Effector memory CD8-positive, alpha-beta T cell (primary cell): Measurements from ENCODE around the gene GNLY.

Source experiments
- ATAC-seq: fragments of 150-1000 bp; cut with Tn5 transposase; replicated peaks from 2 replicates; pipeline ENCODE4 v1.10.0; 2021; ENCODE audit warnings: mild to moderate bottlenecking, moderate library complexity
- DNase-seq, 3 experiments: peaks; one replicate each; pipeline ENCODE4 v3.0.0; 2021
- H3K27ac Mint-ChIP-seq, 2 donors: one replicate each; pipeline ENCODE4 v1.8.0; 2022; ENCODE audit warnings: mild to moderate bottlenecking in 2 of 2, mixed read lengths in 2 of 2, moderate library complexity in 2 of 2
- H3K27me3 Mint-ChIP-seq, 2 donors: one replicate each; pipeline ENCODE4 v1.8.0; 2022; ENCODE audit warnings: mixed read lengths in 2 of 2
- H3K36me3 Mint-ChIP-seq: one replicate; pipeline ENCODE4 v1.8.0; 2022; ENCODE audit warnings: mild to moderate bottlenecking, moderate library complexity, mixed read lengths; ENCODE audit not compliant: insufficient read depth
- H3K4me1 Mint-ChIP-seq, 2 donors: one replicate each; pipeline ENCODE4 v1.8.0; 2022; ENCODE audit warnings: low read depth in 2 of 2, mixed read lengths in 2 of 2
- H3K4me3 Mint-ChIP-seq, 2 donors: one replicate each; pipeline ENCODE4 v1.8.0; 2022; ENCODE audit warnings: mild to moderate bottlenecking in 2 of 2, mixed read lengths in 2 of 2, moderate library complexity in 2 of 2
- H3K9me3 Mint-ChIP-seq, 2 donors: one replicate each; pipeline ENCODE4 v1.8.0; 2022; ENCODE audit warnings: mixed read lengths in 2 of 2

The GNLY gene

GRCh38 chr2:85682378-85682777, 11.8 kb upstream of the GNLY start:
- ATAC-seq = no peak
- no peak for DNase-seq
- H3K4me3 Mint-ChIP-seq = no peak overlapping the region
- peaks cover 14 to 21% of the 10 kb centered on the region in 2 donors for H3K4me1 Mint-ChIP-seq
- H3K27ac Mint-ChIP-seq = no peak overlapping the region
- peaks cover 3% of the 10 kb centered on the region for H3K36me3 Mint-ChIP-seq
- H3K27me3 Mint-ChIP-seq = no peaks in the 10 kb centered on the region
- H3K9me3 Mint-ChIP-seq = no peaks in the 10 kb centered on the region

DNA sequence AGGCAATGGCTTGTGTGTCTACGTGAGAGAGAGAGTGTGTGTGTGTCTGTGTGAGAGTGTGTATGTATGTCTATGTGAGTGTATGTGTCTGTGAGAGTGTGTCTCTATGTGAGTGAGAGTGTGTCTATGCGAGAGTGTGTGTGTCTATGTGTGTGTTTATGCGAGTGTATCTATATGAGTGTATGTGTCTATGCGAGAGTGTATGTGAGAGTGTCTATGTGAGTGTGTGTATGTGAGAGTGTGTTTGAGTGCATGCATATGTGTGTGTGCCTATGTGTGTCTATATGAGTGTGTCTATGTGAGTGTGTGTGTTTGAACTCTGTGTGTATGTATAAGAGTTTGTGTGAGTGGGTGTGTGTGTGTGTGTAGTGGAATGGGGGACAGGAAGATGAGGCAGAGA, 9.8 kb upstream of the GNLY start:
- Mint-ChIP-seq H3K36me3 (no peaks in the 10 kb centered on the region), H3K27me3 (no peaks in the 10 kb centered on the region), H3K4me3 (no peak overlapping the region), H3K9me3 (no peaks in the 10 kb centered on the region), H3K27ac (no peak overlapping the region), H3K4me1 (peaks cover 10 to 19% of the 10 kb centered on the region in 2 donors)
- no peak for DNase-seq
- ATAC-seq = peak; percentile 14

- peaks cover 10 to 19% of the 10 kb centered on the region in 2 donors for H3K4me1 Mint-ChIP-seq
- H3K27me3 Mint-ChIP-seq = no peaks in the 10 kb centered on the region
- H3K27ac Mint-ChIP-seq = no peak overlapping the region
Observed at GRCh38 chr2:85684806-85685205, 9.4 kb upstream of the GNLY start.

DNA sequence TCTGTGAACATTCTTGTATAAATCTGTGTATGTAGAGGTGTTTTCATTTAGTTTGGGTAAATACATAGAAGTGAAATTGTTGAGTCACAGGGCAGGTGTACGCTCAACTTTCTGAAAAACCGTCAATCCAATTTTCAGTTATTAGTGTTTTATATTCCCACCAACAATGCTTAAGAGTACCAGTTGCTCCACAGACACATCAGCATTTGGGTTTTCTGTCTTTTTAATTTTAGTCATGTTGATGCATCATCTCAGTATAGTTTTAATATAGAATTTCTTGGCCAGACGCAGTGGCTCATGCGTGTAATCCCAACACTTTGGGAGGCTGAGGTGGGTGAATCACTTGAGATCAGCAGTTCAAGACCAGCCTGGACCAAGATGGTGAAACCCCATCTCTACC, 3.2 kb upstream of the GNLY start:
- Mint-ChIP-seq H3K36me3 (peaks cover 39% of the 10 kb centered on the region), H3K27ac (peak overlapping the region; percentile 15 to 35), H3K9me3 (no peaks in the 10 kb centered on the region), H3K4me3 (no peak overlapping the region), H3K4me1 (peaks cover 12 to 18% of the 10 kb centered on the region in 2 donors), H3K27me3 (peaks cover 0 to 6% of the 10 kb centered on the region in 2 donors)
- ATAC-seq (no peak), DNase-seq (no peak)

More at GRCh38 chr2:85684806-85685205, 9.4 kb upstream of the GNLY start:
- H3K36me3 Mint-ChIP-seq = no peaks in the 10 kb centered on the region
- H3K9me3 Mint-ChIP-seq = no peaks in the 10 kb centered on the region
- no peak overlapping the region for H3K4me3 Mint-ChIP-seq
- no peak for DNase-seq
- peak; percentile 87 for ATAC-seq

DNA sequence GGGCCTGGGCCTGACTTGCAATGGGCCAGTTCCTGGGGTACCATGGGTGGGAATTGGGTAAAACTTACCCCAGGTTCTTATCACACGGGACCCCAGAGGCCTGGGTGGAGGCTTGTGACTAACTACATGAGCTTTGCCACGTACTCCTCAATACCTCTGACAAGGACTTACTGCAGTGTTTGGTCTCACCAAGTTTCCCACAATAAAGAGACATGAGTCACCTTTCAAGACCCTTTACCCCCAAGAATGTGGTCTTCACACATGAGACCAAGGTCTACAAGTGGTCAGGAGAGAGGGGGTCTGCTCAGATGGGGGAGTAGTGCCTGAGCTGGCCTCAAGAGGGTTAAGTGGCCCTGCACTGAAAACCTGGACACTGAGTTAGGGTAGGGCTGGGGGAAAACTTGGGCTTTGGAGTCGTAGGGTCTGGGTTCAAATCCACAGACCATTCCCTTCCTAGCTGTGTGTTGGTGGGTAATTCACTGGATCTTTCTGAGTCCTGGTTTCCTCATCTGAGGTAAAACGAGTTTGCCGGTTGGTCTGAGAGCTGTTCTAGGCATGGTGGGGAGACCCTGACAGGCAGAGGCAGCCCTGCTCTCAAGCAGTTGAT, 2.0 kb upstream of the GNLY start:
- ATAC-seq (peak; percentile 12), DNase-seq (no peak)
- no peaks in the 10 kb centered on the region for H3K9me3 Mint-ChIP-seq
- H3K4me3 Mint-ChIP-seq = peak overlapping the region; percentile 79 to 89
- H3K4me1 Mint-ChIP-seq = peaks cover 12 to 22% of the 10 kb centered on the region in 2 donors
- H3K27ac Mint-ChIP-seq = peak overlapping the region; percentile 62 to 97
- peaks cover 0 to 6% of the 10 kb centered on the region in 2 donors for H3K27me3 Mint-ChIP-seq
- peaks cover 51% of the 10 kb centered on the region for H3K36me3 Mint-ChIP-seq

DNA sequence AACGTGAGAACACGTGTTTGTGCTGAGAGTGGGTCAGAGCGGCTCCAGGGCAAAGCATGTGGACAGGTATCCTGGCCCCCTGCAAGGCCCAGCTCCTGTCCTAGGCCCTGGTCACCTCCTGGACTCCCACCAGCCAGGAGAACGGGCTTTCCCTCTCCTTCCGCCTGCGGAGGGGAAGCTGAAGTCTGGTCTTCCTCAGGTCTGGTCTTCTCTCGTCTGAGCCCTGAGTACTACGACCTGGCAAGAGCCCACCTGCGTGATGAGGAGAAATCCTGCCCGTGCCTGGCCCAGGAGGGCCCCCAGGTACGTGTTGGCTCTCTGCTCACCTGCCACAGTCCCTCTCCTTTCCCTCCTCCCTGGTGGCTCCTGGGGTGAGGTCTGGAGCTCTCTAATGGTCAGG, 963 bp downstream of the GNLY start:
- Mint-ChIP-seq H3K4me1 (peaks cover 12 to 36% of the 10 kb centered on the region in 2 donors), H3K27ac (peak overlapping the region; percentile 90 to 97), H3K27me3 (peaks cover 0 to 6% of the 10 kb centered on the region in 2 donors), H3K9me3 (no peaks in the 10 kb centered on the region), H3K36me3 (peaks cover 77% of the 10 kb centered on the region), H3K4me3 (peak overlapping the region; percentile 79 to 89)
- no peak for ATAC-seq
- DNase-seq = no peak

DNA sequence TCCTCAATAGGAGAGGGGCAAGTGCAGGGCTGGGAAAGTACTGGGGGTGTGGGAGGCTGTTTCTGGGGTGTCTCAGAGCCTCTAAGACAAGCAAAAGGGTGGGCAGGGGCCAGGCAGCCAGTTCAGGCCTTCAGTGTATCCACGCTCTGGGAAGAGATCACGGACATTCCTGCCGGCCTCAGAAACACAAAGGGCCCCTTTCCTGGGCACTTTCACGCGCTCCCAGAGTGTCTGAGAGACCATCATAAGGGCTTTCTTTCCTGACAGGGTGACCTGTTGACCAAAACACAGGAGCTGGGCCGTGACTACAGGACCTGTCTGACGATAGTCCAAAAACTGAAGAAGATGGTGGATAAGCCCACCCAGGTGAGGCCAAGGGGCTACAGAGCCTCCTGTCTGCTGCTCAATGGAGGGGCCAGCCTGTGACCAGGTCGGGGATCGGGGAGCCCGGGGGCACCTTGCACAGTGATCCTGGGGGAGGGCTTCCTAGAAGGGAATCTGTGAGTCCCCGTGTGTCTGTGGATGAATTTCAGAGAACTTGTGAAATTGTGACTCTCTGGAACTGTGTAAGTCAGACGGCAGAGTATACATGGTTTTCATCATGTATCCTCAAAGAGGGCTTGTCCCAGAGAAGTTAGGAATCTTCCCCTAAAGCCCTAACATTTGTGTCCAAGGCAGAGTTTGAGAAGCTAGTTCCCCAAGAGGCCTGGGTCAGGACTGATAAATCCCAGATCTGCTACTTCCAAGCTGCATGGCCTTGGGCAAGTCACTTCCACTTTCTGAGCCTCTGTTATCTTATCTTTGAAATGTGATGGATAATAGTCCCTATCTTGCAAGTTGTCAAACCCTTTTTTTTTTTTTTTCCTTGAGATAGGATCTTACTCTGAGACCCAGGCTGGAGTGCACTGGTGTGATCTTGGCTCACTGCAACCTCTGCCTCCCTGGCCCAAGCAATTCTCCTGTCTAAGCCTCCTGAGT, 1.8 kb downstream of the GNLY start:
- peaks cover 0 to 1% of the 10 kb centered on the region in 2 donors for H3K27me3 Mint-ChIP-seq

DNA sequence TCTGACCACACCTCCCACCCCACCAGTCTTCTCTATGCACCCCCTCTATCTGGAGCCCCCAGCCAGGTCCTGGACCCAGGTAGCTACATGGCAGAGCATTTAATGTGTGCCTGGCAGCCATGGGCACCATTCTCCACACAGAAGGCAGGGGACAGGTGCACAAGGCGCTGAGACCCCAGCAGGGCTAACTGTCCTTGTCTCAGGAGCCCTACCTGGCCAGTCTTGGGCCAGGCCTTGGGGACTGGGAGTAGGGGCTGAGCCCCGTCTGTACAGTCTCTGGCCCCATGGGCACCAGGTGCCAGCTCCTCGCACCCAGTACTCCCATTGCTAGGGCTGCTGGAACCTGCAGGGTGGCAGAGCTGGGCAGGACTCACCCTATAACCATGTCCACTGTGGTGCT, 2.9 kb downstream of the GNLY start:
- H3K4me1 Mint-ChIP-seq = peaks cover 12 to 34% of the 10 kb centered on the region in 2 donors
- no peaks in the 10 kb centered on the region for H3K27me3 Mint-ChIP-seq
- DNase-seq (no peak), ATAC-seq (no peak)
- H3K9me3 Mint-ChIP-seq = no peaks in the 10 kb centered on the region
- peak overlapping the region; percentile 90 to 97 for H3K27ac Mint-ChIP-seq
- peak overlapping the region; percentile 79 to 89 for H3K4me3 Mint-ChIP-seq
- H3K36me3 Mint-ChIP-seq = peaks cover 82% of the 10 kb centered on the region

More for the DNA sequence above, 1.8 kb downstream of the GNLY start:
- DNase-seq = no peak
- peaks cover 12 to 34% of the 10 kb centered on the region in 2 donors for H3K4me1 Mint-ChIP-seq
- H3K36me3 Mint-ChIP-seq = peaks cover 83% of the 10 kb centered on the region
- peak overlapping the region; percentile 79 to 89 for H3K4me3 Mint-ChIP-seq
- H3K9me3 Mint-ChIP-seq = no peaks in the 10 kb centered on the region
- peak overlapping the region; percentile 90 to 97 for H3K27ac Mint-ChIP-seq
- ATAC-seq = no peak

DNA sequence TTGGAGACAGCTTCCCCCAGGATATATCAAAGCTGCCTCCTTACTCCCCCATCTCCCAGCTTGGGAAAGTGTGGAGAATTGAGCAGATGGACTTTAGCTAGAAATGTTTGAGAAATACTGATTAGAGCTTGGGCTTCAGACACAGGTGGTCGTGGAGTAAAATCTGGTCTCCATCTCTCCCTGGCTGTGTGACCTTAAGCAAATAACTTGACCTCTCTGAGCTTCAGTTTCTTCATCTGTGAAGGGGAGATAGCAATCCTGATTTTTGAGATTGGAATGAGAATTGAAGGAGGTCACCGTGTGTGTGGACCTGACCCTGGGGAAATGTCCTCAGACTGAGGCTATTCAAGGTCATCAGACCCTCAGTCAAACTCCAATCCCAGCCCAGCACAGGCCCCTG, 3.6 kb downstream of the GNLY start:
- H3K27ac Mint-ChIP-seq = peak overlapping the region in 1 of 2 donors; percentile 97
- ATAC-seq = no peak
- DNase-seq = no peak
- peaks cover 13 to 30% of the 10 kb centered on the region in 2 donors for H3K4me1 Mint-ChIP-seq
- H3K4me3 Mint-ChIP-seq = peak overlapping the region; percentile 79 to 89
- H3K27me3 Mint-ChIP-seq = no peaks in the 10 kb centered on the region
- peaks cover 77% of the 10 kb centered on the region for H3K36me3 Mint-ChIP-seq
- no peaks in the 10 kb centered on the region for H3K9me3 Mint-ChIP-seq

GRCh38 chr2:85698184-85698879, 4.2 kb downstream of the GNLY start:
- Mint-ChIP-seq H3K36me3 (peaks cover 72% of the 10 kb centered on the region), H3K4me1 (peaks cover 16 to 30% of the 10 kb centered on the region in 2 donors), H3K4me3 (peak overlapping the region; percentile 79 to 89), H3K9me3 (no peaks in the 10 kb centered on the region), H3K27me3 (no peaks in the 10 kb centered on the region), H3K27ac (peak overlapping the region; percentile 55 to 97)
- DNase-seq (no peak), ATAC-seq (no peak)

DNA sequence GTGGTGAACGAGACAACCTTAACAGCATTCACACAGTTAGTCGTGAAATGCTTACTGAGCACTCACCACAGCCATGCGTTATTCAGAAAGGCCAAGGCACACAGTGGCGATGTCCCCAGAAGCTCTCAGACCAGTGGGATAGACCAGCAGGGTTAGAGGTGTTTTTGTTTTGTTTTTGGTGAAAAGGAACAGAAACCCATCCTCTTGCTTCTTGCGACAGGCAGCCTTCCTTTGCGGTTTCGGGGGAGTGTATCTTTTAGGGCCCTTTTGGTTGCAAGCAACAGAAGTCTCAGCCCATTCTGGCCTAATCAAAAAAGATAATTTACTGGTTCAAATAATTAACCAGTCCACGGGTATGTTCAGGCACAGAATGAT, 4.7 kb downstream of the GNLY start:
- Mint-ChIP-seq H3K4me1 (peaks cover 14 to 29% of the 10 kb centered on the region in 2 donors), H3K27ac (peak overlapping the region; percentile 55 to 97), H3K4me3 (peak overlapping the region; percentile 79 to 89), H3K9me3 (no peaks in the 10 kb centered on the region), H3K27me3 (no peaks in the 10 kb centered on the region), H3K36me3 (peaks cover 67% of the 10 kb centered on the region)
- DNase-seq (no peak), ATAC-seq (no peak)

GRCh38 chr2:85699325-85699724, 5.2 kb downstream of the GNLY start:
- Mint-ChIP-seq H3K9me3 (no peaks in the 10 kb centered on the region), H3K4me1 (peaks cover 14 to 33% of the 10 kb centered on the region in 2 donors), H3K27me3 (no peaks in the 10 kb centered on the region), H3K36me3 (peaks cover 65% of the 10 kb centered on the region), H3K27ac (peak overlapping the region; percentile 55), H3K4me3 (peak overlapping the region in 1 of 2 donors; percentile 89)
- ATAC-seq = no peak
- DNase-seq = no peak

DNA sequence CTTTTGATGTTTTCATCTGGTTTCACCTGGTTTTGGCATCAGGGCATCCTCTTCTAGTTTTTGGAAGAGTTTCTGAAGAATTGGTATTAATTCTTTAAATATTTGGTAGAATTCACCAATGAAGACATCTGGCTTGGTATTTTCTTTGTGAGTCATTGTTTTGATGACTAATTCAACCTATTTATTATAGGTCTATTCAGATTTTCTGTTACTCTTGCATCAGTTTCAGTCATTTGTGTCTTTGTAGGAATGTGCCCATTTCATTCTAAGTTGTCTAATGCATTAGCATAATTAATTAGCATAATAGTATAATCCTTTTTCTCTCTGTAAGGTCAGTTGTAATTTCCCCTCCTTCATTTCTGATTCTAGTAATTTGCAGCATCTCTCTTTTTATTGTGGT, 8.0 kb downstream of the GNLY start:
- ATAC-seq = no peak
- Mint-ChIP-seq H3K9me3 (no peaks in the 10 kb centered on the region), H3K36me3 (peaks cover 39% of the 10 kb centered on the region), H3K27me3 (no peaks in the 10 kb centered on the region), H3K4me1 (peaks cover 35 to 52% of the 10 kb centered on the region in 2 donors), H3K4me3 (peak overlapping the region; percentile 2 to 37), H3K27ac (peak overlapping the region; percentile 35 to 53)
- no peak for DNase-seq
